Transverse colon (tissue), 4 donors: ENCODE data around the gene ETV6. TPM values are rescaled to one million over a fixed set of nuclear protein-coding genes. Genes with fewer than 3 reads are reported as not detected.

ENCODE experiments used
- DNase-seq: peaks from one replicate; pipeline ENCODE4 v3.0.0-alpha.2; 2019
- H3K27ac ChIP-seq, 4 donors: fragments of 200-600 bp; sonication (generic); 2 replicates each; pipeline ENCODE4 v1.5.1; 2016 to 2018; ENCODE audit warnings: inconsistent platforms in 4 of 4
- H3K27me3 ChIP-seq: fragments of 200-600 bp; sonication (generic); 2 replicates; pipeline ENCODE4 v1.5.1; 2017; ENCODE audit warnings: inconsistent platforms
- H3K36me3 ChIP-seq, 4 donors: fragments of 200-600 bp; sonication (generic); 2 replicates each; pipeline ENCODE4 v1.5.1; 2017 to 2019; ENCODE audit warnings: inconsistent platforms in 4 of 4
- H3K4me1 ChIP-seq, 4 donors: fragments of 200-600 bp; sonication (generic); 2 replicates each; pipeline ENCODE4 v1.5.1; 2017 to 2020; ENCODE audit warnings: inconsistent platforms in 4 of 4
- H3K4me3 ChIP-seq, 4 donors: fragments of 200-600 bp; sonication (generic); 1 replicate in 1 of 4; 2 replicates in 3 of 4; pipeline versions ENCODE4 v1.5.1 to v1.6.1; 2017 to 2019; ENCODE audit warnings: inconsistent platforms in 4 of 4
- H3K9me3 ChIP-seq, 2 donors: fragments of 200-600 bp; sonication (generic); 2 replicates each; pipeline ENCODE4 v1.5.1; 2017 to 2019; ENCODE audit warnings: inconsistent platforms in 2 of 2
- CTCF ChIP-seq, 5 experiments: fragments of 200-600 bp in 3 of 5; fragments of 450-650 bp in 2 of 5; sonication (generic) in 3 of 5; IDR thresholded peaks; 1 replicate in 2 of 5; 2 replicates in 3 of 5; pipeline ENCODE4 v1.5.1; 2016 to 2017; ENCODE audit warnings: antibody characterized with exemption in 5 of 5, inconsistent platforms in 3 of 5, mild to moderate bottlenecking in 2 of 5, moderate library complexity in 1 of 5
- EP300 ChIP-seq: sonication (generic); formaldehyde crosslinking; IDR thresholded peaks from one replicate; pipeline ENCODE4 v1.6.1; 2017; ENCODE audit warnings: antibody characterized with exemption, low read depth
- POLR2A ChIP-seq: fragments of 450-650 bp; IDR thresholded peaks from one replicate; pipeline ENCODE4 v1.6.1; 2016; ENCODE audit warnings: antibody characterized with exemption, mild to moderate bottlenecking, moderate library complexity
- POLR2AphosphoS5 ChIP-seq, 3 donors: sonication (generic); formaldehyde crosslinking; IDR thresholded peaks; one replicate each; pipeline ENCODE4 v1.6.1; 2016; ENCODE audit warnings: antibody characterized with exemption in 3 of 3
- WGBS, 2 donors: methylation state at CpG; one replicate each; pipeline ENCODE4 v1.1.5; 2018; ENCODE audit warnings: low coverage in 1 of 2; 5-methylcytosine and 5-hydroxymethylcytosine counted together
- in situ Hi-C, 4 donors: fragments of 200-750 bp; cut with MboI; loops; one replicate each; pipeline versions ENCODE4 v1.15.0 to v1.15.1; 2017; ENCODE audit warnings: low sequenced_read_pairs in 3 of 4, low pct_ligation_motif_present in 1 of 4, low pct_unique_long_range_greater_than_20kb in 1 of 4
- intact Hi-C: fragments of 100-400 bp; cut with DNase I; formaldehyde crosslinking; loops from one replicate; pipeline ENCODE4 v1.15.1; 2023; ENCODE audit warnings: low total_unique reads
- total RNA-seq, 4 donors: library from RNA; depleted of rRNA; stranded (reverse); fragments of >200 nt; gene quantifications; one replicate each; pipeline ENCODE4 v1.1.0, GENCODE V29; 2016

Gene ETV6
- total RNA-seq, 4 donors from 2014 or later = 19.9 to 47.9 (median 41.0) TPM

GRCh38 chr12:11684393-11684792 is 34.9 kb downstream of the ETV6 start:
- Histone ChIP-seq H3K4me3 (no peak overlapping the region), H3K4me1 (peaks cover 31 to 83% (median 63%) of the 10 kb centered on the region in 4 donors), H3K27ac (peak overlapping the region in 3 of 4 donors; percentile 13 to 51 (median 30)), H3K9me3 (no peaks in the 10 kb centered on the region), H3K27me3 (no peaks in the 10 kb centered on the region), H3K36me3 (no peaks in the 10 kb centered on the region)
- TF ChIP-seq CTCF (IDR thresholded peaks at IDR 0.05) (no peak), POLR2AphosphoS5 (IDR thresholded peaks at IDR 0.05) (no peak), EP300 (no peak), POLR2A (no peak)
- no peak for DNase-seq
- 60 to 67% methylated on average over 3 of the region's 3 CpGs for WGBS, 2 donors
- intact Hi-C loops = no loop called here
- in situ Hi-C loops = no loop called here

- Histone ChIP-seq H3K9me3 (no peaks in the 10 kb centered on the region), H3K27ac (peak overlapping the region; percentile 13 to 51 (median 24)), H3K4me1 (peaks cover 32 to 81% (median 62%) of the 10 kb centered on the region in 4 donors), H3K36me3 (no peaks in the 10 kb centered on the region), H3K4me3 (no peak overlapping the region), H3K27me3 (no peaks in the 10 kb centered on the region)
- WGBS, 2 donors = 89 to 96% methylated on average over 5 to 7 of the region's 7 CpGs
- intact Hi-C loops = no loop called here
- in situ Hi-C loops = no loop called here
- no peak for TF ChIP-seq CTCF (IDR thresholded peaks at IDR 0.05)
- no peak for TF ChIP-seq POLR2AphosphoS5 (IDR thresholded peaks at IDR 0.05)
- no peak for TF ChIP-seq EP300
- no peak for TF ChIP-seq POLR2A
- DNase-seq = no peak
Measured at GRCh38 chr12:11684811-11685210, 35.3 kb downstream of the ETV6 start.

- no peak for DNase-seq
- H3K27ac ChIP-seq = peak overlapping the region; percentile 13 to 51 (median 16)
- intact Hi-C loops = no loop called here
- TF ChIP-seq EP300 (no peak), POLR2A (no peak), CTCF (IDR thresholded peaks at IDR 0.05) (no peak), POLR2AphosphoS5 (IDR thresholded peaks at IDR 0.05) (no peak)
- no peaks in the 10 kb centered on the region for H3K36me3 ChIP-seq
- H3K27me3 ChIP-seq = no peaks in the 10 kb centered on the region
- in situ Hi-C loops = no loop called here
- no peaks in the 10 kb centered on the region for H3K9me3 ChIP-seq
- 53 to 68% methylated on average over 2 to 3 of the region's 3 CpGs for WGBS, 2 donors
- H3K4me1 ChIP-seq = peaks cover 32 to 78% (median 63%) of the 10 kb centered on the region in 4 donors
- no peak overlapping the region for H3K4me3 ChIP-seq
Measured at GRCh38 chr12:11685316-11685715, 35.8 kb downstream of the ETV6 start.

DNA sequence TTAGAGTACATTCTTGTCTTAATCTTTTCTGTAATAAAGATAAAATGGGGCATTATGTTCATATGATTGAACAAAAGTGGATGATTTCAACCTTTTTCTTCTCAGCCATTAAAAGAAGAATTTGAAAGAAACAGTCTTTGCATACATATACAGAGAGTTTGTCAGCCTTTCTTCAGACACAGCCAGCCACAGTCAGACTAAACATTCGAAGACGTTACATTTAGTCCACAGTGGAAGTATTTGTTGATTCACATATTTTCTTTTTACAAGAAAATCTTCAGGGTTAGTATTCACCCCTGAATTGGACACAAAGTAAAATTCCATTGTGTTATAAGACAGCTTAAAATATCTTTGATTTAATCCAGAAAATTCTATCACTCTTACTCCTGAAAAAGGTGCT is 36.2 kb downstream of the ETV6 start:
- TF ChIP-seq POLR2AphosphoS5 (IDR thresholded peaks at IDR 0.05) = no peak
- no peak for TF ChIP-seq EP300
- no peak for TF ChIP-seq POLR2A
- TF ChIP-seq CTCF (IDR thresholded peaks at IDR 0.05) = no peak
- no peak for DNase-seq
- Histone ChIP-seq H3K9me3 (no peaks in the 10 kb centered on the region), H3K27ac (peak overlapping the region; percentile 2 to 51 (median 14)), H3K4me1 (peaks cover 32 to 74% (median 63%) of the 10 kb centered on the region in 4 donors), H3K36me3 (no peaks in the 10 kb centered on the region), H3K4me3 (no peak overlapping the region), H3K27me3 (no peaks in the 10 kb centered on the region)
- intact Hi-C loops = no loop called here
- in situ Hi-C loops = no loop called here
- 19 to 50% methylated on average over 2 of the region's 2 CpGs for WGBS, 2 donors
